ENCODE data around the gene TPRG1.

- TF ChIP-seq SPI1 (IDR thresholded peaks at IDR 0.05; ENCODE audit: low read depth, low read length) (no peak), TAF1 (IDR thresholded peaks at IDR 0.05; ENCODE audit: low read depth, low read length) (no peak), POLR2A (IDR thresholded peaks at IDR 0.05; ENCODE audit: low read depth, low read length) (no peak)
Measured at GRCh38 chr3:189143771-189144170, 28.0 kb upstream of the TPRG1 start.
